Measurements from ENCODE around the gene STKLD1. TPM values are rescaled to one million over a fixed set of nuclear protein-coding genes. Genes with fewer than 3 reads are reported as not detected.

The STKLD1 gene
- total and polyA plus RNA-seq, 9 of the 15 experiments (the other 6 are each of a cell fraction or from before 2014, with no cell fraction given), result 0.10 to 0.65 (median 0.33) TPM; not detected in 2

GRCh38 chr9:133345596-133345995 is 30.6 kb upstream of the STKLD1 start:
- Histone ChIP-seq H3K4me1 (replicated peaks in 1 of 2; ENCODE audit: control insufficient read depth in 2 of 2, insufficient read depth in 2 of 2, low read length in 2 of 2) (peaks cover 16 to 47% of the 10 kb centered on the region in 2 experiments; a peak in 4 of 5 replicates), H3K27me3 (ENCODE audit: control insufficient read depth in 2 of 2, insufficient read depth in 2 of 2, low read length in 2 of 2) (no peaks in the 10 kb centered on the region), H3K36me3 (ENCODE audit: control insufficient read depth, insufficient read depth, low read length) (peaks cover 77% of the 10 kb centered on the region), H2AFZ (ENCODE audit: low read depth, low read length) (no peak overlapping the region), H3K9me1 (ENCODE audit: control insufficient read depth, insufficient read depth, low read length) (peaks cover 3% of the 10 kb centered on the region), H3K4me2 (ENCODE audit: insufficient read depth, low read length) (no peak overlapping the region), H3K27ac (ENCODE audit: extremely low read depth, low read depth, low read length) (no peak overlapping the region), H3K79me2 (ENCODE audit: control insufficient read depth, insufficient read depth, low read length) (peaks cover 53% of the 10 kb centered on the region), H3K9me3 (replicated peaks; ENCODE audit: control insufficient read depth, insufficient read depth, low read depth, low read length) (no peaks in the 10 kb centered on the region), H3K4me3 (no peak overlapping the region), H4K20me1 (replicated peaks; ENCODE audit: control insufficient read depth, insufficient read depth, low read length) (peaks cover 17% of the 10 kb centered on the region), H3K9ac (ENCODE audit: insufficient read depth in 1 of 2, low read depth in 2 of 2, low read length in 2 of 2) (peak overlapping the region in 1 of 2 experiments; percentile 73; a peak in 1 of 4 replicates)
- in situ Hi-C loops (cut with MboI), result no loop called here
- intact Hi-C loops (cut with micrococcal nuclease), result no loop called here
- no peak for ATAC-seq
- ChIA-PET POLR2A (interaction anchor here (0.7 to 3.3 kb wide), 4 partner anchors 15 to 477 kb away, joined by 3 to 16 read pairs (median 4); no protein-coding TSS in a partner anchor), CTCF (ENCODE audit: low intra/inter-chr PET ratio) (no interaction called here)
- WGBS (ENCODE audit: insufficient coverage, low coverage, missing lambda C conversion rate), result 97% methylated on average over 4 of the region's 6 CpGs
- TF ChIP-seq ZNF551 (CRISPR knock-in tag; IDR thresholded peaks at IDR 0.05) (no peak), ZNF263 (CRISPR knock-in tag; IDR thresholded peaks at IDR 0.05; ENCODE audit: borderline replicate concordance) (no peak), ZNF175 (CRISPR knock-in tag; IDR thresholded peaks at IDR 0.05; ENCODE audit: low read depth) (no peak)
- TF ChIP-seq, protein P1, sequence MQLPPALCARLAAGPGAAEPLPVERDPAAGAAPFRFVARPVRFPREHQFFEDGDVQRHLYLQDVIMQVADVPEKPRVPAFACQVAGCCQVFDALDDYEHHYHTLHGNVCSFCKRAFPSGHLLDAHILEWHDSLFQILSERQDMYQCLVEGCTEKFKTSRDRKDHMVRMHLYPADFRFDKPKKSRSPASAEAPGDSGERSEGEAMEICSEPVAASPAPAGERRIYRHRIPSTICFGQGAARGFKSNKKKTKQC (CRISPR knock-in tag; IDR thresholded peaks at IDR 0.05), result no peak
- BruUV-seq (replicated peaks), result no TSS peak
- no peak for FAIRE-seq
- no peak for DNase-seq (ENCODE audit: extremely low read depth in 1 of 4, low spot score in 3 of 4)

Data from K562 (cell line).